SH-SY5Y (cell line): Measurements from ENCODE around the gene NELFB.

Experiments
- GATA2 ChIP-seq: IDR thresholded peaks from 2 replicates; pipeline ENCODE4 v1.6.1; 2011; ENCODE audit warnings: mild to moderate bottlenecking, low read depth, low read length
- GATA3 ChIP-seq: IDR thresholded peaks from 2 replicates; pipeline ENCODE4 v1.6.1; 2011; ENCODE audit warnings: low read depth, mild to moderate bottlenecking, low read length, moderate library complexity

GRCh38 chr9:137223078-137223970, 31.8 kb upstream of the NELFB start:
- TF ChIP-seq GATA3: no peak
- no peak for TF ChIP-seq GATA2
